Measurements from ENCODE around the gene AP3D1.

The AP3D1 gene

DNA sequence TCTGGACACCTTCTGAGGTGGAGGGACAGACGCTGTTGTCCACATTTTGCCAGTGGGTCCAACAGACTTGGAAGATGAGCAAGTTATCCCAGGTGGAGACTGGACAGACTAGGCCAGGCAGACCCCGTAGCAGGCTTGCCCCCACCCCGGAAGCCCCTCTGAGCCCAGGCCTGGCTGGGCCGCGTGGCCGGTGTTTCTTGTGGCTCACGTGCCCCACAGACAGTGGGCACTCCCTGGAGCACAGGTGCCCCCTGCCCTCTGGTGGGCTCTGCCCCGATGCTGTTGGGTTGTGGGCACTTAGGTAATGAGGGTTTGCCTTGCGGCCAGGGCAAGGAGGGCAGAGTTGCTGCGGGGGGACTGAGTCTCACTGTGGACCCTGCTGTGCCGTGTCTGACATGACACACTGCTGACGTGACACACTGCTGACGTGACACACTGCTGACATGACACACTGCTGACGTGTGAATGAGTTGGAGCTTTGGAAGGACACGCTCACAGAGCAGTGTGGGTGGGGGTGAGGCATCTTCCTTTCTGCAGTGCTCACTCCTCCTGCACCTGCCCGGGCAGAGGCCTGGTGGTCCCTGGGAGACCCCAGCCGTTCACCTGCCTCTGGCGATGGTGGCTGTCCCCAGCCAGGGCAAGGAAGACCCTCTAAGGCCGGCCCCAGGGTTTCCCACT, 37.5 kb upstream of the AP3D1 start:
- no peak for TF ChIP-seq GATA2 (IDR thresholded peaks at IDR 0.05; ENCODE audit: low read depth, low read length)

DNA sequence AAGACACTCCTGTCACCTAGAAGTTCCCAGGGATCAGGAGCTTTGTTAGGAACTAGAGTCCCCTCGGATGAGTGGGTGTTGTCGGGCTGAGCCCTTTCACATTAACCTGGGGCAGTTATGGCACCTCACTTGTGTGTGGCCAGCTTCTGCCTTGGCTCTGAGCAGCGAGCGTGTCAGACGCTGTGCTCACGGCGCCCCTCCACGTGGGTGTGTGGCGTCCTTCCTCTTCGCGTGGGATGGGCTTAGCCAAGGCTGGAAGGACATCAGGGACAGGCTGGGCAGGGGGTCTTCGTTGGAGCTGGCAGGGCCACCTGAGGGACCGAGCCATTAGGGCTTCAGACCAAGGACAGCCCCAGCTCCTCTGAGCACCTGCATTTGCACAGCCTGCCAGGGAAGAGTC, 35.8 kb upstream of the AP3D1 start:
- no peak for TF ChIP-seq GATA2 (IDR thresholded peaks at IDR 0.05; ENCODE audit: low read depth, low read length)
- TF ChIP-seq GATA3 (IDR thresholded peaks at IDR 0.05; ENCODE audit: low read depth, low read length): no peak

DNA sequence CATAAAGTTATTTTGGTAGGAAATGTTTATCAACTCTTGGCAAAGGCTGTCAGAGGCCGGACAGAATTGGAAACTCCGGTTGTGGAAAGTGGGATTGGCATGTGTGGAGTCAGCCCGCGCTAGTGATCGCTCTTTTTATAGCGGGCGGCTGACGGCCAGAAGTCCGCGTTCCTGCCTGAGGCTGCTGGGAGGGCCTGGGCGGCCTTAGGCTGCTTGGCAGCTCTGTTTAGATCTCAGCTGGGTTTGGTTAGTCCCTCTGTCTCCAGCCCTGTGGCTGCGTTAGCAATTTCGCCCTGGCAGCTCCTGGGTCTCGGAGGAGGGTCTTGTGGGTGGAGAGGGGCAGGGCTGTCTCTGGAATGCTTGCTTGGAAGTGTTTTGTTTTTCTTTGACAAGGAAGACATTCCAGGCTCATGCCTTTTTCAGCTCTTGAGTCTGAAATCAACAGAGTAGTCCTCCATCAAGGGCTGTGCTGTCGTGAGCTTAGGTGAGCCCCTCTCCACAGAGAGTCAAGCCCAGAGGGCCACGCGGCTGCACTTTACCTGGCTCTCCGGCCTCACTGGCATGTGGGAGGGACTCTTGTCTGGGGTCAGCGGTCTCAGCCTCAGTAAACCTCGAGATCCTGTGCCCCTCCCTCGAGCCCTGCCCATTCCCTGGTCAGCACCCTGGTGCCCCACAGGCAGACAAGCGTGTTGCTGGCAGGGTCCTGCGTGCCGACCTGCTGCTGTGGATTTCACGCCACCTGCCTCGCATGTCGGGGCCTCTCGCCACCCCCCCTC, 34.9 kb upstream of the AP3D1 start:
- TF ChIP-seq GATA2 (IDR thresholded peaks at IDR 0.05; ENCODE audit: low read depth, low read length): no peak
- TF ChIP-seq GATA3 (IDR thresholded peaks at IDR 0.05; ENCODE audit: low read depth, low read length): no peak

DNA sequence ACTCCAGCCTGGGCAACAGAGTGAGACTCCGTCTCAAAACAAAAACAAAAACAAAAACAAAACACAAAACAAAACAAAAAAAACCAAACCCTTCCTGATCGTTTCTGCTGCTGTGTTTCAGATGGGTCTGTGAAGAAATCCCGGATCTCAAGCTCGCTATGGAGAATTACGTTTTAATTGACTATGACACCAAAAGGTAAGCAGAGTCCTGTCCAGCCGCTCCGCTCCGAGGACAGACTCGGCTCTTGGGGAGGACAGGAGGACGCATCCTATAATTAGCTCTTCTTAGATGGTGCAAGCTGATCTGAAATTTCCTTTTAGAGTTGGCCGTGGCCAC, 34.3 kb upstream of the AP3D1 start:
- no peak for TF ChIP-seq GATA2 (IDR thresholded peaks at IDR 0.05; ENCODE audit: low read depth, low read length)
- TF ChIP-seq GATA3 (IDR thresholded peaks at IDR 0.05; ENCODE audit: low read depth, low read length): no peak

DNA sequence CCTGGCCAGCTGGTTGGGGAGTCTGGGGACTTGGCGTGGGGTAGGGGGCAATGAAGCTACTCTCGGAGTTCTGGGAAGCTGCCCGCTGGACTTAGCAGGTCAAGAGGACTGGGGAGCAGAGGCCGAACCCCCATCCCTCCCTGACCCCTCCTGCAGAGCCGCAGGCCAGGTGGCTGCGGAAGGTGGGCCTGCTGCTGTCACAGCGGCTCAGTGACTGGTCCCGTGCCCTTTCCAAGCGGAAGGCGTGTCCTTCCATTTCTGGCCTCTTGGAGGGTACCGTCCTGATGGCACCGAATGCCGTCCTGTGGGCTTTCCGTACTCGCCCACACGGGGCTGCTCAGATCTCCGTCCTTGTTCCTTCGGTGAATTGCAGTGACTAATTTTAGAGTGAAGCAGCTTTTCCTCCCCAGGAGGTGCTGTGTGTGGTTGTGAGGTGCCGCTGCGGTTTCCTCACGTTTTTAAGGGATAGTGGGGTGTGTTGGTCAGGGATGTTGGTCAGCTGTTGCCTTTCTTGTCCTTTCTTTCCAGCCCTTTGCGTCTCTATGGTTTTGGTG, 33.1 kb upstream of the AP3D1 start:
- TF ChIP-seq GATA3 (IDR thresholded peaks at IDR 0.05; ENCODE audit: low read depth, low read length) (no peak), GATA2 (IDR thresholded peaks at IDR 0.05; ENCODE audit: low read depth, low read length) (no peak)

DNA sequence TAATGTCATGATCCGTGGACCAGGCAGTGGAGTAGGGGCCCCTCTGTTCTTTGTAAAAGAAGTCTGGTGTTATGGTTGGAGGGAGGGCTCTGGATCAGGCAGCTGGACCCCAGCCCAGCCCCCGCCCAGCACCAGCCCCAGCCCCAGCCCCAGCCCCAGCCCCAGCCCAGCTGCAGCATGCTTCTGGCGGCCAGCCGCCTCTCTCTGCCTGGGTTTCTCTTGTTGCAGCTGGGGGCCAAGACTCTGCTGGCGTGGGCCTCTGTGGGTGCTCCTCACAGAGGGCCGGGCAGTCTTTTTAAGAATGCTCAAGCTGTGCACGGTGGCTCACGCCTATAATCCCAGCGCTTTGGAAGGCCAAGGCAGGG, 30.2 kb upstream of the AP3D1 start:
- TF ChIP-seq GATA3 (IDR thresholded peaks at IDR 0.05; ENCODE audit: low read depth, low read length) (no peak), GATA2 (IDR thresholded peaks at IDR 0.05; ENCODE audit: low read depth, low read length) (no peak)

DNA sequence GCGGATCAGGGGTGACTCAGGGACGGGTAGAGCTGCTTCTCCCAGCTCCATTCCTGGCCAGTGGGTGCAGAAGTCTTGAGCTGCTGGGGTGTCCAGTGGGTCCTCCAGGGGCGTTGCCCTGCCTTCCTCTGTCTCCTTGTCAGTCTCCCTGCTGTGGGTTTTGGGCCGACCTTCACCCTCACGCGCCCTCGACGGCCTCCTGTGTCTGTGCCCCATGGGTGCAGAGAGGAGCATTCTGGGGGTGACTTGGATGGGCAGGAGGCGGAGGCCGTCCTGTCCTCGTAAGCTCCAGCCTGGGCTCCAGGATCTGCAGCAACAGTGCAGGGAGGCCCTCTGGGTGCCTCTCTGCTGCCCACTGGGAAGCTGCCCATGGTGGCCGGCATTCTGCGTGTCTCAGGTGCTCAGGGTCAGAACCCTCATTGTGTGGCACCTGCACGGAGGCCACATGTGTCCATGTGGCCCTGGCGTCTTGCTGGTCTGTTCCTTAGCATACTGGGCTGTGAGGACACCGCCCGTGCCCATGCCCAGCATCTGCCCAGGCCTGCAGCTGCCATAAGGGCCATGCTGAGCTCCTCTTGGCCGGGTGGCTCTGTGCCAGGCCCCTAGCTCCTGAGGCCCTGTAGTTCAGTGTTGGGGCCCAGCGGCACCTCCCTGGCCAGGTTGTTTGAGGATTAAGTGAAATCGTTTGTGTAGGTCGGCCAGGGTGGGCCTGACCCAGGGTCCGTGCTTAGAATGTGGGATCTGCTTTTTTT, 29.7 kb upstream of the AP3D1 start:
- TF ChIP-seq GATA2 (IDR thresholded peaks at IDR 0.05; ENCODE audit: low read depth, low read length) (no peak), GATA3 (IDR thresholded peaks at IDR 0.05; ENCODE audit: low read depth, low read length) (no peak)

DNA sequence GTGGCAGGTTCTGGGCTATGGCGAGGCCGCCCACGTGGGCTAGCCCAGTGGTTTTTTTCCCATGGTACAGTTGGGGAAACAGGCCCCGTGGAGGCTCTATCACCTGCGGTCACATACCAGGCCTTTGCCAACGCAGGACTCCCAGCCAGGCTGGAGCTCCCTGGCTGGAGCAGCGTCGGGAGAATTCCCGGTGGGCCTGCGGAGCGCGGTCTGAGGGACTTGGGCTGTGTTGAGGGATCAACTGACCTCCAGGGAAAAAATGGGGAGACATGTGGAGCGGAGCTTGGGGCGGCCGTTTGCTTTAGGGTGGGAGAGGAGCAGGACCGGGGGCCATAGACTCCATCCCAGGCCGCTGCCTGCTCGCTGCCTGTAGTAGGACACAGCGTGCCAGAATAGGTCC, 28.7 kb upstream of the AP3D1 start:
- TF ChIP-seq GATA3 (IDR thresholded peaks at IDR 0.05; ENCODE audit: low read depth, low read length): no peak
- TF ChIP-seq GATA2 (IDR thresholded peaks at IDR 0.05; ENCODE audit: low read depth, low read length): no peak

DNA sequence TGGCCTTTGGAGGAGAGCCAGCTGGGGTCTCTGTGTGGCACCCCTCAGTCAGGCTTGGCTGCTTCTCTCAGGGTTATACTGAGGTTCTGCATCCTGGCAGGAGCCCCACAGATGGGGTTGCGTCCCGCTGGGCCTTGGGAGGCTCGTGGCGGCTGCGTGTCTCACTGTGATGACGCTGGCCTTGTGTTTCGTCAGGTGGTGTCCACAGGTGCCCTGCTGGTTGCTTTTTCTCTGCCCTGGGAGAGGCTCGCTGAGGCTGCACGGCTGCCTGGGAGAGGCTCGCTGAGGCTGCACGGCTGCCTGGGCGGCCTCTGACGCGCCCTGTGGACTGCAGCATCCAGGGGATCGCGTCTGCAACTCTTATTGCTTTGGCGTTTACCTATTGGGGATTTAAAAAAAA, 27.7 kb upstream of the AP3D1 start:
- no peak for TF ChIP-seq GATA3 (IDR thresholded peaks at IDR 0.05; ENCODE audit: low read depth, low read length)
- no peak for TF ChIP-seq GATA2 (IDR thresholded peaks at IDR 0.05; ENCODE audit: low read depth, low read length)

DNA sequence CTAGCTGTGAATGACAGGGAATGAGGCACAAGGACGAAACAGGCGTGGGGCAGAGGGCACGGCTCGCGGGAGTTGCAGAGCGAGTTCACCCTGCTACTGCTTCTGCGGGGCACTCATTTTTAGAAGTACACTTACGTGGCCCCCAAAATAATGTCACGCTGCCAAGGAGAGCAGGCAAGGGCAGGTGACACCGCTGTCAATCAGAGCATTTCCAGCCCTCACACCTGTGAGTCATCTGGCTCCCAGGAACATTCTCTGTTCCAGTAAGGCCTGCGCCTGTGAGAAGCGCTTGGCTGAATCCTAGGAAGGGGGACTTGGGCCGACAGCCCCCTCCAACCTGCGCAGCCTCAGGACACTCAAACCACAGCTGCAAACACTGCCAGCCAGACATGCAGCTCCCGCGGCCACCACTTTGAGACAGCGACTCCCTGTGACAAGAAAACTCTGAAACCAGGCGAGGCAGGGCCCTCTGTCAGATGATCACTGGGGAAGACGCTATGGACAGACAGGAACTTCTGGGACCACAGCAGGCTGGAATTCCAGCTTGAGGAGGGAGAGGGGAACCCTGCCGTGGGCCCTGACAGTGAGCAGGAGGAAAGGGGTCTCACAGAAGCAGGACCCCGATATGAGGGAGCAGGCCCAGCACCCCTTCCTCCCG, 25.1 kb upstream of the AP3D1 start:
- no peak for TF ChIP-seq GATA3 (IDR thresholded peaks at IDR 0.05; ENCODE audit: low read depth, low read length)

DNA sequence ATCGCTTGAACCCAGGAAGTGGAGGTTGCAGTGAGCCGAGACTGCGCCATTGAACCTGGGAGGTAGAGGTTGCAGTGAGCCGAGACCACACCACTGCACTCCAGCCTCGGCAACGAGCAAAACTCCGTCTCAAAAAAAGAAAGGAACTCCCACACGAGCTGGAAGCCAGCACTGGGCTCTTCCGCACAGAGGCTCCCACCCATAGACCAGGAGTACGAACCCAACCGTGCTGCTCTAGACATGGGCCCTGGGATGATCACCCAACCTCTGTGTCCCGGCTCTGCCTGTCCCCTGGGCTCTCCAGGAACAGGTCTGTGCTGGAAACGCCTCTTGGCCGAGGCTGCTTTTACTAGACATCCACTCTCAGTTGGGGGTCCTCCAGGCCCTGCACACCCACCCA, 24.4 kb upstream of the AP3D1 start:
- TF ChIP-seq GATA2 (IDR thresholded peaks at IDR 0.05; ENCODE audit: low read depth, low read length): no peak
- TF ChIP-seq GATA3 (IDR thresholded peaks at IDR 0.05; ENCODE audit: low read depth, low read length): no peak

DNA sequence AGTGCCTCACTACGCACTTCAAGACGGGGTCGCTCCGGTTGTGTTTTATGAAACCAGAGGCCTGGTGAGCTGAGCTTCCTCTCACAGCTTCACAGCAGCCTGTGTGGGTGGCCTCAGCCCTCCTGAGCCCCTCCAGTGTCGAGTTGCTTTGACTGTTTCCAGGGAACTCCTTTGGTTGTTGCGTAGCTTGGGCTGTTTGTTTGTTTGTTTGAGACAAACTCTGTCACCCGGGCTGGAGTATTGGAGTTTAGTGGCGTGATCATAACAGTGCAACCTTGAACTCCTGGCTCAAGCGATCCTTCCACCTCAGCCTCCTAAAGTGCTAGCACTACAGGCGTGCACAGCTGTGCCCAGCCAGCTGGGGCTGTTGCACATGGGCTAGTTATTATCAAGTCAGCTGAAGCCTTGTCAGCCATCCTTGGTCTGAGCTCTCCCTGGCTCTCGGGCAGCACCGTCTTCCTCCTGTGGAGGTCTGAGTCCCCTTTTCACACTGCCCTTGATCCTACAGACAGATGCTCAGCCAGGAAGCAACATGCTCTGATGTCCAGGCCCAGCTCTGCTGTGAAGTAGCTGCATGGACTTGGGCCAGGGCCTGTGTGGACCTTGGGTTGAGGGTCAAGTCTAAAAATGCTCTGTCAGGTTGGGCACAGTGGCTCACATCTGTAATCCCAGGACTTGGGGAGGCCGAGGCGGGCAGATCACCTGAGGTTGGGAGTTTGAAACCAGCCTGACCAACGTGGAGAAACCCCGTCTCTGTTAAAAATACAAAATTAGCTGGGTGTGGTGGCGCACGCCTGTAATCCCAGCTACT, 22.6 kb upstream of the AP3D1 start:
- TF ChIP-seq GATA2 (IDR thresholded peaks at IDR 0.05; ENCODE audit: low read depth, low read length) (no peak), GATA3 (IDR thresholded peaks at IDR 0.05; ENCODE audit: low read depth, low read length) (no peak)

DNA sequence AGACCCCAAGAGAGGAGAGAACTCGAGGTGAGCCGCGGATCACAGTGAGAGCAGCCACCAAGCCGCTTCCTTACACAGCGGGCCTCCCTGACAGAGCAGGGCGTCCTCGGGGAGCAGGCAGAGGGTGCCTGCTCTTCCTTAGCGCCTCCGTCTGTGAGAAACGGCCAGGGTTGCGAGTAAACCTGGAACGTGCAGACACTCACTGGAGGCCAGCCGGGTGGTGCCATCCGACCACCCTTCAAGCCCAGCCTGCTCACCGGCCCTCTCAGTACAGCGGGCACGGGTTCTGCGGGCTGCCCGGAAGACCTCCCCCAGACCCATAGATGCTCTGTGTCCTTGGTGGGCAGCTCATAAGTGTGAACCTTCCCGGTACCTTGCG, 22.0 kb upstream of the AP3D1 start:
- TF ChIP-seq GATA3 (IDR thresholded peaks at IDR 0.05; ENCODE audit: low read depth, low read length): no peak
- no peak for TF ChIP-seq GATA2 (IDR thresholded peaks at IDR 0.05; ENCODE audit: low read depth, low read length)

Data from SH-SY5Y (cell line).